GM23338 (cell line): Measurements from ENCODE around the gene PLGLB2.
"Not testable (repeated sequence)": the region's sequence is repeated elsewhere in the genome, so short reads cannot be mapped to it uniquely, and the experiment has no call there.

ENCODE experiments used
- CREB1 ChIP-seq: fragments of 250-450 bp; sonication (Bioruptor Pico); IDR thresholded peaks from 2 replicates; pipeline ENCODE4 v1.5.0; 2020; ENCODE audit warnings: low read depth, mild to moderate bottlenecking, moderate library complexity
- CTCF ChIP-seq, 2 experiments: fragments of 200-600 bp in 1 of 2; sonication (generic) in 1 of 2; conservative IDR thresholded peaks; 2 replicates each; pipeline versions ENCODE4 v1.5.1 to v1.6.1; 2016 to 2017; ENCODE audit warnings: antibody characterized with exemption in 2 of 2, low read depth in 2 of 2, mild to moderate bottlenecking in 2 of 2, moderate library complexity in 1 of 2
- ETS1 ChIP-seq: IDR thresholded peaks from 2 replicates; pipeline ENCODE4 v1.6.1; 2016; ENCODE audit warnings: antibody characterized with exemption
- EZH2 ChIP-seq: fragments of 200-600 bp; sonication (generic); IDR thresholded peaks from one replicate; pipeline ENCODE4 v1.8.0; 2017; ENCODE audit warnings: antibody characterized with exemption, mild to moderate bottlenecking, low read depth; ENCODE audit not compliant: unreplicated experiment
- EZH2phosphoT487 ChIP-seq: fragments of 200-600 bp; sonication (generic); IDR thresholded peaks from one replicate; pipeline ENCODE4 v1.8.1; 2018; ENCODE audit warnings: antibody characterized with exemption; ENCODE audit not compliant: unreplicated experiment
- JUNB ChIP-seq: IDR thresholded peaks from one replicate; pipeline ENCODE4 v1.6.1; 2016; ENCODE audit warnings: antibody characterized with exemption; ENCODE audit not compliant: unreplicated experiment
- POLR2AphosphoS5 ChIP-seq: IDR thresholded peaks from 2 replicates; pipeline ENCODE4 v1.6.1; 2016; ENCODE audit warnings: antibody characterized with exemption, low read depth
- ZNF331 ChIP-seq: fragments of 250-450 bp; sonication (Bioruptor Pico); IDR thresholded peaks from 2 replicates; pipeline ENCODE4 v1.5.0; 2020; ENCODE audit warnings: low read depth, mild to moderate bottlenecking, moderate library complexity

GRCh38 chr2:87727940-87728599, 19.8 kb upstream of the PLGLB2 start:
- not testable (repeated sequence) for TF ChIP-seq EZH2; CTCF (conservative IDR thresholded peaks at IDR 0.05; ENCODE audit: low read depth in 2 of 2); POLR2AphosphoS5; CREB1; EZH2phosphoT487; ETS1; JUNB; ZNF331 (CRISPR knock-in tag)
